KMS-11 (cell line): ENCODE results near the gene OR6J1.

Source experiments
- H2AFZ ChIP-seq: fragments of 200-600 bp; sonication (generic); 2 replicates; pipeline ENCODE4 v1.6.1; 2016; ENCODE audit warnings: antibody characterized with exemption, mixed run types, low read depth
- H3K27ac ChIP-seq: fragments of 200-600 bp; sonication (generic); 2 replicates; pipeline ENCODE4 v1.6.1; 2016; ENCODE audit warnings: mild to moderate bottlenecking, mixed run types
- H3K27me3 ChIP-seq: fragments of 200-600 bp; sonication (generic); 2 replicates; pipeline ENCODE4 v1.6.1; 2017; ENCODE audit warnings: mild to moderate bottlenecking, low read depth, mixed run types, moderate library complexity; ENCODE audit not compliant: insufficient read depth
- H3K36me3 ChIP-seq: fragments of 200-600 bp; sonication (generic); 2 replicates; pipeline ENCODE4 v1.6.1; 2017; ENCODE audit warnings: mild to moderate bottlenecking, mixed run types; ENCODE audit not compliant: insufficient read depth
- H3K4me1 ChIP-seq: fragments of 200-600 bp; sonication (generic); 2 replicates; pipeline ENCODE4 v1.6.1; 2016; ENCODE audit warnings: mild to moderate bottlenecking, low read depth, mixed run types; ENCODE audit not compliant: poor library complexity, severe bottlenecking
- H3K4me2 ChIP-seq: fragments of 200-600 bp; sonication (generic); 2 replicates; pipeline ENCODE4 v1.7.0; 2016; ENCODE audit warnings: mild to moderate bottlenecking, mixed run types
- H3K4me3 ChIP-seq: fragments of 200-600 bp; sonication (generic); IDR thresholded peaks from 2 replicates; pipeline ENCODE4 v1.6.1; 2017; ENCODE audit warnings: low read depth, low read length, mixed read lengths; ENCODE audit not compliant: insufficient read depth
- H3K79me2 ChIP-seq: fragments of 200-600 bp; sonication (generic); 2 replicates; pipeline ENCODE4 v1.6.1; 2016; ENCODE audit warnings: low read depth, mixed run types; ENCODE audit not compliant: insufficient read depth
- H3K9ac ChIP-seq: fragments of 200-600 bp; sonication (generic); 2 replicates; pipeline ENCODE4 v1.6.1; 2016; ENCODE audit warnings: mild to moderate bottlenecking, mixed run types
- H4K20me1 ChIP-seq: fragments of 200-600 bp; sonication (generic); 2 replicates; pipeline ENCODE4 v1.6.1; 2016; ENCODE audit warnings: mild to moderate bottlenecking, mixed run types; ENCODE audit not compliant: insufficient read depth
- CTCF ChIP-seq: fragments of 200-600 bp; sonication (generic); conservative IDR thresholded peaks from 2 replicates; pipeline ENCODE4 v1.6.1; 2017; ENCODE audit warnings: low read depth, mild to moderate bottlenecking, antibody characterized with exemption, low read length, moderate library complexity, mixed read lengths

Gene OR6J1

DNA sequence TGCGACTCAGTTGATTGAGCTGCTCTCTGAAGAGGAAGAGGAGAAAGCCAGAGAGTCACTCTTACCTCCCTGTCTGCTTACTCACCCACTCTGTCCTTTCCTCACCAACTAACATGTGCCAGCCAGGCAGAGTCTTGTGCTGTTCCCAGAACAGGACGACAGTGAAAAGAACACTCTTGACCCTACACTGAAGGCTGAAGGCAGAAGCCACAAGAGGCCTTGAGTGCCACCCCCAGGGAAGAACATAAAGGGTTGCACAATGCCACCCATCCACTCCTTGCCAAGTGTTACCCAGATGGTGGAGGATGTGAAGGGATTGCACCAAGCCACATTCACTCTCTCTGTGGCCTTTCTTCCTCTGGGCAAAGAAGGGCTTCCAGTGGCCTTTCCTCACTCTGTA lies 33.2 kb downstream of the OR6J1 start:
- no peak overlapping the region for H3K9ac ChIP-seq
- H3K4me2 ChIP-seq: no peak overlapping the region
- no peaks in the 10 kb centered on the region for H4K20me1 ChIP-seq
- H3K27ac ChIP-seq: no peak overlapping the region
- no peaks in the 10 kb centered on the region for H3K79me2 ChIP-seq
- H2AFZ ChIP-seq: no peak overlapping the region
- TF ChIP-seq CTCF: no peak
- H3K4me1 ChIP-seq: peaks cover 76% of the 10 kb centered on the region
- no peak overlapping the region for H3K4me3 ChIP-seq
- no peaks in the 10 kb centered on the region for H3K36me3 ChIP-seq
- H3K27me3 ChIP-seq: no peaks in the 10 kb centered on the region

DNA sequence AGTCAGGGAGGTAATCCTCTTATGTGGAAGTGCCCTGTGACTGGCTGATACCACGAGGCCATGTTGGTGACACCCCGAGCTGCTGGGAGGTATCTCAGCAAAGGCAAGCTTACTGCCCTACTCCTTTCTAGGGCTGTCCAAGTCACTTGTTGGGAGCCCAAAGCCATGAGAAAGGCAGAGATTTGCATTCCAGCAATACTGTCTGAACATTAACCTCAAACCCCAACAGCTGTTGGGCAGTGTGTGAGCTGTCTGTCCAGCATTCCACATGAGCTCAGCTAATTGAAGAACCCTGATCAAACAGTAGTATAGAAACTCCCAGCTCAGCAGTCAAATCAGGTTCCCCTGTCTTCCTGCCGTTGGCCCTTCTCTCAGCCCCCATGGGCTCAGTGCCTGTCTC lies 36.9 kb downstream of the OR6J1 start:
- Histone ChIP-seq H4K20me1 (no peaks in the 10 kb centered on the region), H3K4me3 (no peak overlapping the region), H2AFZ (no peak overlapping the region), H3K4me1 (peaks cover 77% of the 10 kb centered on the region), H3K9ac (no peak overlapping the region), H3K36me3 (no peaks in the 10 kb centered on the region), H3K4me2 (peak overlapping the region; percentile 33; the same call in 1 of the 2 replicates), H3K79me2 (no peaks in the 10 kb centered on the region), H3K27me3 (no peaks in the 10 kb centered on the region), H3K27ac (peak overlapping the region; percentile 64)
- TF ChIP-seq CTCF: no peak

DNA sequence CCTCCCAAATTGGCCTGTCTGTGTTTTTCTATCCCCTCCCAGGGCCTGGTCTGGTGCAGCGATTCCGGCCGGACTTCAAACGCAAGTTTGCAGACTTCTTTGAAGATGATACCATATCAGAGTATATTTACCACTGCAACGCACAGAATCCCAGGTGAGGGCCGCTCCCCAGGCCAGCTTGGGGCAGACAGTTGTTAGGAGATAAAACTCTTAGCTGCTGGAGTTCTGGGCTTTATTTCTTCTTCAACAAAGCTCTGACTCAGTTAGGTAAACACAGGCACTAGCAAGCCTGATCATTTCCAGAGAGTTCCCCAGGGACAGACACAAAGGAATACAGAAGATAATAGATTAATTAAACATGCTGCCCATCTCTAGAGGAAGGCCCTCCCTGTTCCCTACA lies 37.8 kb downstream of the OR6J1 start:
- H3K4me2 ChIP-seq: peak overlapping the region; percentile 29; the same call in 1 of the 2 replicates
- no peaks in the 10 kb centered on the region for H3K36me3 ChIP-seq

DNA sequence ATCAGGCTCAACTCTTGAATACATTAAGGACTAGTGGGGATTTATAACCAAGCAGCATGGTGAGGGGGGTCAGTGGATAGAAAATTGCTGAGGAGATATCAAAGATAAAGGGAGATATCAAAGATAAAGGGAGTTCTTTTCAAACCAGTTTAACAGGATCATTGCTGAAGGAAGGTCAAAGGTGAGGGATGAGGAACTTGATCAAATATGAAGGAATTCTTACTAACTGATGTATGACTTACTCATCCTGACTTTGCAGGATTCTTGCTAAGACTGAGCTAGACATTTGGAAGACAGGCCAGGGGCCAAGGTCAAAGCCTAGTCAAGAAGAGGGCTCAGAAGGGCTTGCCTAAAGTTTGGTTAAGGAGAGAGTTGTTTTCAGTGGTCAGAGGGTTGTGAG lies 41.3 kb downstream of the OR6J1 start:
- H3K79me2 ChIP-seq: peaks cover 22% of the 10 kb centered on the region
- H2AFZ ChIP-seq: no peak overlapping the region
- peak overlapping the region; percentile 84; the same call in 1 of the 2 replicates for H3K4me2 ChIP-seq
- H3K4me1 ChIP-seq: peaks cover 81% of the 10 kb centered on the region
- H3K27me3 ChIP-seq: no peaks in the 10 kb centered on the region
- no peak overlapping the region for H3K9ac ChIP-seq
- H3K27ac ChIP-seq: no peak overlapping the region
- H3K4me3 ChIP-seq: no peak overlapping the region
- H4K20me1 ChIP-seq: no peaks in the 10 kb centered on the region
- no peaks in the 10 kb centered on the region for H3K36me3 ChIP-seq
- no peak for TF ChIP-seq CTCF

More for the DNA sequence above, 37.8 kb downstream of the OR6J1 start:
- Histone ChIP-seq H3K9ac (no peak overlapping the region), H3K4me1 (peaks cover 77% of the 10 kb centered on the region), H3K4me3 (no peak overlapping the region), H2AFZ (no peak overlapping the region), H3K79me2 (no peaks in the 10 kb centered on the region), H3K27me3 (no peaks in the 10 kb centered on the region), H3K27ac (peak overlapping the region; percentile 64; the same call in 1 of the 2 replicates), H4K20me1 (no peaks in the 10 kb centered on the region)
- no peak for TF ChIP-seq CTCF

GRCh38 chr14:22601996-22602395 lies 42.2 kb downstream of the OR6J1 start:
- no peaks in the 10 kb centered on the region for H3K36me3 ChIP-seq
- peak overlapping the region; percentile 57 for H3K27ac ChIP-seq
- no peak overlapping the region; the same call in 1 of the 2 replicates for H3K9ac ChIP-seq
- H3K4me3 ChIP-seq: no peak overlapping the region
- peak overlapping the region; percentile 84 for H3K4me2 ChIP-seq
- H4K20me1 ChIP-seq: no peaks in the 10 kb centered on the region
- H2AFZ ChIP-seq: no peak overlapping the region
- H3K79me2 ChIP-seq: peaks cover 22% of the 10 kb centered on the region
- TF ChIP-seq CTCF: no peak
- peaks cover 79% of the 10 kb centered on the region for H3K4me1 ChIP-seq
- H3K27me3 ChIP-seq: no peaks in the 10 kb centered on the region
